ENCODE measurements around the gene NCKAP5.
A peak's percentile ranks its signal among the peaks of the same experiment; 100 is the strongest.

NCKAP5 gene

DNA sequence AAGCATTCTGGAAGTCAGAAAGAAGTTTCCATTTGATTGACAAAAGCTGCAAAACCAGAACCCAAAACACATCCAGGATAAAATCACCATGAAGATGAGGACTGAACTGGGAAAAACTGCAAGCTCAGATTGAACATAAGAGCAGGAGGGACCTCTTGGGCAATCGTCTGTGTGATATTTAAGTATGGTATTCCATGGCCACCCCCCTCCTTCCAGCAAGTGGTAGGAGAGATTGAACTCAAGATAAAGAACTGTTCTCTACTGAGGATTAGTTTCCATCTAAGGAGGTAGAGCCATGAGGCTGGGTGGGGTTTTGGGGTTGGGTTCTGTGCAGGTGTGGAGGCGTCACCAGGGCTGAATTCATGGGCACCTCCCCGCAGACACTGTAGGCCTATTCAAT lies 251.1 kb downstream of the NCKAP5 start:
- DNase-seq, result no peak

GRCh38 chr2:133316557-133316956 lies 251.7 kb downstream of the NCKAP5 start:
- DNase-seq, result no peak

- DNase-seq, result no peak
These were observed 253.0 kb downstream of the NCKAP5 start for GRCh38 chr2:133315280-133315679.

- no peak for DNase-seq
These were observed 253.5 kb downstream of the NCKAP5 start for GRCh38 chr2:133314795-133315194.

DNA sequence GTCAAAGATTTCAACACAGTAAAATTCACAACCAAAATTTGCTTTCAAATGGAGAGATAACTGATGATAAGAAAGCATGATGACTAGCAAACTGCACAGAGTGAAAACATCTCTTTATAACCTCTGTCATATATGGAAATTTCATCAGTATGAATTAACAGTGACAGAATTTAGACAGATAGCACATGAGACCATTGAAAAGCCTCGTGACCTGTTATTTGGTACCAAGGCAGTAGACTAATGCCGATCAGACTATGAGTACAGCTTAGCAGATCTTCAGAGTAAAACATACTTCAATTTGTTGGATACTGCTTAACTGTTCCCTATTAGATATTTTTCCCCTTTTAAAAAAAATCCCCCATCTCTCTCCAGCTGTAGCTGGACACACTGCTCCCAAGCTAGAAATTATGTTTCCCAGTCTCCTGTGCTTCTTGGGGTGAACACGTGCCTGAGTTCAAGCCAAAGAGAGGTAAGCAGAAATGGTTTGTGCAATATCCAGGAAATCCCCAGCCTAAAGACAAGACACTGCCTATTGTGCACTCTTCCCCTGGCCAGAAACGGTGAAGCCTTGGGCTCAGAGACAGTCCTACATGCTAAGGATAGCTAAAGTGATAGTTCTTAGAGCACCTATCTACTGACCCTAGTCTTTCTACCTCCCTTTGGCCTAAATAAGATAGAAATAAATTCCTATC lies 256.1 kb downstream of the NCKAP5 start:
- no peak for DNase-seq

- no peak for DNase-seq
These were observed 262.0 kb downstream of the NCKAP5 start for GRCh38 chr2:133306236-133306635.

DNA sequence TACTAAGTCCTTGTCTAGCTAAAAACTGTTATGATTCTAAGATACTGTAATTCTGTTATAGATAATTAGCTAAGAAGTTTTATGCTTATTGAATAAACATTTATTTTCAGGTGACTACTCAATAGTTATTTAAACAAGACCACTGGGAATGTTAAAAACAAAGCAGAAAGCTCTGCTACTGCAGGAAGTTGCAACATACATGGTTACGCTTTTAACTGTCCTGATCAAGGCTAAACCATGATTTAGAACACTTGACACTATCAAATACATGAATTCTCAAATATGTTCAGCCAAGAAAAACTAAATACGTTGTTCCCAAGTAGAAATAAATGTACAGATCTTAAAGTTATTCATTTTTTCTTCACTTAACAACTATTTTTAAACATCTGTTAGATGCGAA lies 263.9 kb downstream of the NCKAP5 start:
- DNase-seq, result no peak

DNA sequence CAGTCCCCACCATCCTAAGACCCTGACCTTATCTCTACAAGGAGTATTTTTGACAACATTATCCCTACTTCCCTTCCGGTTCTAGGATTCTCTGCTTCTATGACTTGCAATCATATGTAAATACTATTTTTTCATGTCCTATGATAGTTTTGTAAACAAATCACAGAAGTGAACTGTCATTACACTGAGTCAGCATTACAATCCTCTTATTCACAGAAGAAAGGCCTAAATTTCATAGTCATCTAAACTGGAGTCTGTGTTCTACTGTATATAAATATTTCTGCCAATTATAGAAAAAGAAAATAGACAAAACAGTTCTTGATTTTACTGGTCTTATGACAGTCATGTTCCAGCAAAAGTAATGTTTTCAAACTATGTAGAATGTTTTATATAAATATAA lies 265.1 kb downstream of the NCKAP5 start:
- DNase-seq, result peak; percentile 76

- no peak for DNase-seq
These were observed 271.9 kb downstream of the NCKAP5 start for GRCh38 chr2:133296401-133296800.

DNA sequence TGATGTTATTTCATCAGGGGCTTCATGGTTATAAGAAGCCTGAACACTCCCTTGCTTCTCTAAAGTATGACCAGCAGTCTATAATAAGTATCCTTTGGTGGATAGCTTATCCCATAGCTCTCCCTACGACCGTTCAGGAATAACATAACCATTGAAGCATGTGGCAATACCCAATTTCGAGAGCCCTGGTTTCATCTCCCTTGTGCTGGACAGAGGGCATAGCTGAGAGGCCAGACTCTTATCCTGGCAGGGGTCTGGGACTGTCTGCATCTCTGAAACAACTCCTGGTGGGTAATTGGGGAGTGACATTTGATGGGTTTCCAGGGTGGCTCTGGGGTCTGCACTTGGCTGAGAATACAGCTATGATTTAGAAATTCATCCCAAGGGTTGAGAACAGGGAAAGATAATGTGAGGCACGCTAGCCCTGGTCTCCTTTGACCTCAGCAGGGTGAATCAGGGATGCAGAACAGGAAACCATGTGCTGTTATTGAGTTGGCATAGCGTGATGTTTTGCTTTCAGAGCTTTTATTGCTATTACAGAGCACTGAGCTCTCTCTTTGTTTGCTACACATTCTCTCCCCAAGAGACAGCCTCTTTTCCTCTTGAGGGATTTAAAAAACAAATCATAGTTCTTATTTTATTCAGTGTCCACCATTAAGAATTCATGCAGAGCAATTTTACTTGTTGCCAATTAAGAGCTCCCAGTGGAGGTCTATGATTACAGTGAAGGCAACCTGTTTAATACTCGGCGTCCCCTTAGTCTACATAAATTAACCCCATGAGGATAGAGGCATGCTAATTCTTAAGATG lies 274.5 kb downstream of the NCKAP5 start:
- peak; percentile 45 for DNase-seq

GRCh38 chr2:133292259-133292658 lies 276.0 kb downstream of the NCKAP5 start:
- no peak for DNase-seq

DNA sequence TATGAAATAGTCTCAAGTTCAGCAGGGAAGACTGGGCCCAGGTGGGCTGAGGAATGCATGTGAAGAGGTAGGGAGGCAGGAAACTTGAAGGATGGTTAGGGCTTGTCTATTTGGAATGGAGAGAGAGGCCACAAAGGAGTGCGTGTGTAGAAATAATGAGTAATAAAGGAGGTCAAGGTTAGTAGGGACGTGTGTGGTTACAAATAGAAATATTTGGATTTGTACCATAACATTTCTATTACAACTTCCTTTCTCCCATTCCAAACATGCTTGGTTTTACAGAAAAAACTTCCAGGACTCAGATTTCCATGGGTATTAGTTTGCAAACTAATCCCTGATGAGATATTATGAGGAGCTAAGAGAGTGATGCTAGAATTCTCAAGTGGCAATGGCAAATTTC lies 280.6 kb downstream of the NCKAP5 start:
- DNase-seq, result peak; percentile 84

- peak; percentile 57 for DNase-seq
These were observed 281.8 kb downstream of the NCKAP5 start for GRCh38 chr2:133286326-133286922.

DNA sequence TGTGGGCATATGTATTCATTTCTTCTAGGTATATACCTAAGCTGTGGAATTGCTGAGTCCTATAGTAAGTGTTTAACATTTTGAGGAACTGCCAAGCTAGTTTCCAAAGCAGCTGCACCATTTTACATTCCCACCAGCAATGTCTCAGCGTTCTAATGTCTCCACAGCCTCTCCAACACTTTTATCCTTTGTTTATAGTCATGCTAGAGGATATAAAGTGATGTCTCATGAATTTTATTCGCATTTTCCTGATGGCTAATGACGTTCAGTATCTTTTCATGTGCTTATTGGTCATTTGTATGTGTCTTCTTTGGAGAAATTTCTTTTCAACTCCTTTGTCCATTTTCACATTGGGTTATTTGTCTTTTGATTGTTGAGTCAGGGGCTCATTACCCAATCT lies 295.2 kb downstream of the NCKAP5 start:
- no peak for DNase-seq

- no peak for DNase-seq
These were observed 297.2 kb downstream of the NCKAP5 start for GRCh38 chr2:133271105-133271504.

DNA sequence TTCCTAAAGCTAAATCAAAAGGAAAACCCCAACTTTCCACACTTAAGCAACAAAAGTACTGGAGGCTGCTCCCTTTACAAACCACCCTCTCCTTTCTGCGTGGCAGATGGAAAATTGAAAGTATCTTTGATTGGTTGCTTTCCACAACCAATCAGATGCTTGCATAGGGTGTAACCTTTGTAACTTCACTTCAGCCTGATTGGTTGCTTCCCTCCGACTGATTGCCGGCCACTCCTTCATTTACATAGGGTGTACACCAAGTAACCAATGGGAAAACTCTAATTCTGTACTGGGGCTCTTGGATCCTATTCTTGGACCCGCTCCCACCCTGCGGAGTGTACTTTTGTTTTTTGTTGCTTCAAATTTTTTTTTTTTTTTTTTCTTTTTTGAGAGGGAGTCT lies 297.7 kb downstream of the NCKAP5 start:
- no peak for DNase-seq

DNA sequence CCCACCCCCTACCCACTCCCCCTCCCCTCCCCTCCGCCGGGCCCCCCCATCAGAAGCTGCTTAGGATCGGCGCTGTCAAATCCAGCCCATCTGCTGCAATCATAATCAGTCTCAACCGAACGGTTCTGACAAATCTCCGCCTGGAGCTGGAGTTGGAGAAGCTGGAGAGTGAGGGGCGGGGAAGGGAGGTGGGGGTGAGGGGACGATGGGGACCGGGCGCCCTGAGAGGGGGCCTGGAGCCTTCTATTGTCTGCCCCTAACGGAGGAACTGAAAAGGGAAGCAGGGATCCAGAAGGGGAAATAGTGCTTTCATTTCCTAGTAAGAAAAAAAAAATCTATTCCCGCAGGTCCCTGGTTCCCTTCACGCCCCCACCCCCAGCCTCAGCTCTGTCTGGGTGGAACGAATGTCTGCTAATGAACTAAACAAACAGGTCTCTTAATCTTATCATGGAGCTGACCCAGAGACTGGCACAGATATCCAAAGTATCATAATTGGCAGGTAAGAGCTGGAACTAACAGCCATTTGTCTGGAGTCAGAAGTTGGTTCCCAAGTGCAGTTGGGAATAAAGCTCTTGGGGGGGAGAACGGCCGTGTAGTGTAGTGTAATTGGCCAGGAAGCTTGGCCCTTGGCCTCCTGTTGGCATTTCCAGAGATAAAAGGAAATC lies 301.2 kb downstream of the NCKAP5 start:
- DNase-seq, result no peak

DNA sequence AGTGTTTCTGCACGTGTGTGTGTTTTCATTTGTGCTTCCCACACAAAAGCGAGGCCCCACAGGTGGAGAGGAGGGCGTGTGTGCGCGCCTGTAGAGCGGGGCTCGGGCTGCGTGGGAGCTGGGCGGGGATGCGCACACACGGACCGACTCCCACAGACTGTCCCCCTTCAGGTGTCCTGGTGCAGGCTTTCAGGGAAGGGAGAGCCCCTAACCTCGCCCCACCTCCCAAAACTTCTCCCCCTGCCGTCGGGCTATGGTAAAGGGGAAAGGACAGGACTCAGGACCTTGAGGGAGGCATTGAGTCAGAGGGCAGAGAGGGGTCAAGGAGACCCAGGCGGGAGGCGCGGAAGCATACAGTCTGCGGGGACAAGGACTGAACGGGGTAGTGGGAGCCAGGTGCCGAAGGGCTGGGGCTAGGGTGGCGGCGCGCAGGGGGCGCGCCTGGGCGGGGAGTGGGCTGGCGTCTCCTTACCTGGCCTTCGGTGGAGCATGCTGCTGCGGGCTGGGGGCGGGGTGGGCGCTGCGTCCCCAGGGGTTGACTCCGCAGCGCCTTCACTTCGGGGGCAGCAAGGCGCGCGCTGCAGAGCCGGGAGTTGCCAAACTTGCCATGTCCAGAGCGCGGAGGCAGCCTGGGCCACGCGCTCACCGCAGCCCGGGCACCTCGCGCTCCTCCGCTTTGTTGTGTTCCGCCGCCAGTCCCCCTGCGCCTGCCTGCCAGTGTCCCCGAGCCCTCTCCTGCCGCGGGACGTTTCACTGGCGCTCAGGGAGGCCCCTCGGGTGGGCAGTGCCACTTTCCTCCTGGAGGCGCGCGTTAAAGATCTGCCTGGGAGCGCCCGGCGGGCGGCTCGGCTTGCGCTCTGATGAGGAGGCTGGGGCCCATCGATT lies 302.0 kb downstream of the NCKAP5 start:
- DNase-seq, result no peak

GRCh38 chr2:133265432-133265949 lies 302.8 kb downstream of the NCKAP5 start:
- DNase-seq, result no peak

- DNase-seq, result no peak
These were observed 303.3 kb downstream of the NCKAP5 start for GRCh38 chr2:133264989-133265401.

- DNase-seq, result no peak
These were observed 305.4 kb downstream of the NCKAP5 start for GRCh38 chr2:133262893-133263292.

DNA sequence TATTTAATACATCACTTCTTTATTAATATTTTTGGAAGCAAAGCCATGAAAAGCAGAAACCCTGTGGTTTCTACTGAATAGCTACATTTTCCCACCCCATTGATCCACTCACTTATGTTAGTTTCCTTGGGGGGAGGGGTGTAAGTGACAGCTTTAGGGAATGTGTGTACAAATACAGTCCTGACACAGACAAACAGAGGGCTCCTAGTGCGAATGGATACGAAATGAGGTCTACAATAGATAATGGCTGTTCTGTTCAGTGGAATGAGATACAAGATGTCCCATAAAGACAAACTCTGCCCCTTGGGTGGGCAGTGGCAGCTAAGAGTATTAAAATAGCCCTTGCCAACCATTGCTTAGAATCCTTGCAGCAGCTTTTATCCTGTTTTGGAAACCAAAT lies 312.9 kb downstream of the NCKAP5 start:
- no peak for DNase-seq

Data from fibroblast of skin of back (primary cell).